Subcutaneous abdominal adipose tissue (tissue), 5 donors: ENCODE measurements around the gene C11orf21.

Source experiments
- H3K27ac ChIP-seq: one replicate; pipeline ENCODE4 v1.7.0; 2013; ENCODE audit warnings: low read depth, mild to moderate bottlenecking, inconsistent platforms, low read length, moderate library complexity
- H3K27me3 ChIP-seq, 5 donors: one replicate each; pipeline ENCODE4 v1.7.0; 2013; ENCODE audit warnings: low read length in 5 of 5, inconsistent platforms in 1 of 5; ENCODE audit not compliant: control insufficient read depth in 5 of 5, insufficient read depth in 4 of 5
- H3K36me3 ChIP-seq, 5 donors: one replicate each; pipeline ENCODE4 v1.7.0; 2013; ENCODE audit warnings: low read length in 5 of 5; ENCODE audit not compliant: control insufficient read depth in 5 of 5, insufficient read depth in 5 of 5
- H3K4me1 ChIP-seq, 5 donors: one replicate each; pipeline ENCODE4 v1.7.0; 2013; ENCODE audit warnings: low read length in 5 of 5, mild to moderate bottlenecking in 3 of 5, moderate library complexity in 1 of 5; ENCODE audit not compliant: control insufficient read depth in 5 of 5, insufficient read depth in 5 of 5
- H3K4me3 ChIP-seq, 5 donors: one replicate each; pipeline ENCODE4 v1.7.0; 2013; ENCODE audit warnings: low read length in 5 of 5, low read depth in 1 of 5
- H3K9ac ChIP-seq, 5 donors: one replicate each; pipeline ENCODE4 v1.7.0; 2013; ENCODE audit warnings: low read length in 5 of 5, mild to moderate bottlenecking in 4 of 5, moderate library complexity in 3 of 5
- H3K9me3 ChIP-seq, 5 donors: one replicate each; pipeline ENCODE4 v1.7.0; 2013; ENCODE audit warnings: low read length in 5 of 5; ENCODE audit not compliant: control insufficient read depth in 5 of 5
- donor health status: healthy.
- donor health status: healthy.
- donor health status: healthy.
- donor health status: healthy.
- donor health status: healthy.

The C11orf21 gene

GRCh38 chr11:2261436-2262230 is 40.1 kb downstream of the C11orf21 start:
- Histone ChIP-seq H3K27ac (no peak overlapping the region), H3K9ac (no peak overlapping the region), H3K4me1 (peaks cover 0 to 13% (median 1%) of the 10 kb centered on the region in 5 donors), H3K36me3 (no peaks in the 10 kb centered on the region), H3K4me3 (no peak overlapping the region), H3K27me3 (peaks cover 0 to 23% (median 10%) of the 10 kb centered on the region in 5 donors), H3K9me3 (no peaks in the 10 kb centered on the region)

GRCh38 chr11:2260491-2261364 is 41.0 kb downstream of the C11orf21 start:
- Histone ChIP-seq H3K4me3 (no peak overlapping the region), H3K9ac (no peak overlapping the region), H3K4me1 (peaks cover 0 to 7% (median 1%) of the 10 kb centered on the region in 5 donors), H3K36me3 (no peaks in the 10 kb centered on the region), H3K9me3 (no peaks in the 10 kb centered on the region), H3K27ac (no peak overlapping the region), H3K27me3 (peaks cover 0 to 23% (median 10%) of the 10 kb centered on the region in 5 donors)

- Histone ChIP-seq H3K4me1 (no peaks in the 10 kb centered on the region), H3K27ac (no peak overlapping the region), H3K4me3 (no peak overlapping the region), H3K27me3 (peaks cover 0 to 23% (median 10%) of the 10 kb centered on the region in 5 donors), H3K36me3 (no peaks in the 10 kb centered on the region), H3K9me3 (peaks cover 0 to 4% (median 0%) of the 10 kb centered on the region in 5 donors), H3K9ac (no peak overlapping the region)
Observed at GRCh38 chr11:2259897-2260451, 41.7 kb downstream of the C11orf21 start.

GRCh38 chr11:2259466-2259830 is 42.3 kb downstream of the C11orf21 start:
- no peak overlapping the region for H3K27ac ChIP-seq
- H3K4me3 ChIP-seq, result no peak overlapping the region
- H3K9ac ChIP-seq, result no peak overlapping the region
- H3K36me3 ChIP-seq, result no peaks in the 10 kb centered on the region
- peaks cover 0 to 6% (median 0%) of the 10 kb centered on the region in 5 donors for H3K9me3 ChIP-seq
- H3K4me1 ChIP-seq, result no peaks in the 10 kb centered on the region
- H3K27me3 ChIP-seq, result peaks cover 0 to 23% (median 10%) of the 10 kb centered on the region in 5 donors

- Histone ChIP-seq H3K36me3 (no peaks in the 10 kb centered on the region), H3K4me3 (no peak overlapping the region), H3K9me3 (peaks cover 0 to 6% (median 0%) of the 10 kb centered on the region in 5 donors), H3K9ac (no peak overlapping the region), H3K27me3 (peaks cover 0 to 23% (median 10%) of the 10 kb centered on the region in 5 donors), H3K4me1 (no peaks in the 10 kb centered on the region), H3K27ac (no peak overlapping the region)
Observed at GRCh38 chr11:2258501-2259465, 42.9 kb downstream of the C11orf21 start.

GRCh38 chr11:2256951-2257700 is 44.6 kb downstream of the C11orf21 start:
- Histone ChIP-seq H3K4me1 (no peaks in the 10 kb centered on the region), H3K36me3 (no peaks in the 10 kb centered on the region), H3K27me3 (peaks cover 0 to 23% (median 10%) of the 10 kb centered on the region in 5 donors), H3K9me3 (peaks cover 0 to 6% (median 0%) of the 10 kb centered on the region in 5 donors), H3K27ac (no peak overlapping the region), H3K4me3 (no peak overlapping the region), H3K9ac (no peak overlapping the region)

GRCh38 chr11:2256293-2256913 is 45.3 kb downstream of the C11orf21 start:
- Histone ChIP-seq H3K27me3 (peaks cover 0 to 23% (median 10%) of the 10 kb centered on the region in 5 donors), H3K4me1 (no peaks in the 10 kb centered on the region), H3K4me3 (no peak overlapping the region), H3K36me3 (no peaks in the 10 kb centered on the region), H3K27ac (no peak overlapping the region), H3K9ac (no peak overlapping the region), H3K9me3 (peaks cover 0 to 6% (median 0%) of the 10 kb centered on the region in 5 donors)

- Histone ChIP-seq H3K27ac (no peak overlapping the region), H3K9ac (no peak overlapping the region), H3K9me3 (peaks cover 0 to 6% (median 0%) of the 10 kb centered on the region in 5 donors), H3K4me3 (no peak overlapping the region), H3K27me3 (peaks cover 0 to 5% (median 0%) of the 10 kb centered on the region in 5 donors), H3K36me3 (no peaks in the 10 kb centered on the region), H3K4me1 (no peaks in the 10 kb centered on the region)
Observed at GRCh38 chr11:2252018-2252417, 49.7 kb downstream of the C11orf21 start.
